MCF 10A (cell line): ENCODE measurements around the gene ARMC10. TPM values are rescaled to one million over a fixed set of nuclear protein-coding genes. Genes with fewer than 3 reads are reported as not detected.

Experiments used
- BruUV-seq: library from RNA; stranded (reverse); fragments of 400-500 nt; replicated peaks from 2 replicates; lab custom pipeline; 2021; lab: Mats Ljungman, UMichigan
- CTCF ChIA-PET: fragments of 300-600 bp; sonication (Branson Sonifier 250); formaldehyde crosslinking; extraction: SDS; loops from one replicate; lab custom pipeline; 2021; ENCODE audit warnings: antibody characterized with exemption, inconsistent platforms; lab: Yijun Ruan, JAX
- POLR2A ChIA-PET: fragments of 300-600, 350-650 bp; sonication (Branson Sonifier 250); formaldehyde crosslinking; extraction: SDS; loops from one replicate; lab custom pipeline; 2020; ENCODE audit warnings: antibody characterized with exemption, inconsistent platforms; lab: Yijun Ruan, JAX
- DNase-seq: peaks from one replicate; pipeline ENCODE4 v3.0.0-alpha.2; 2018; ENCODE audit not compliant: unreplicated experiment
- H3K27ac Mint-ChIP-seq: one replicate; pipeline ENCODE4 v1.8.0; 2022; ENCODE audit warnings: mild to moderate bottlenecking, low read depth, mixed read lengths; ENCODE audit not compliant: unreplicated experiment
- H3K27me3 Mint-ChIP-seq: one replicate; pipeline ENCODE4 v1.8.0; 2022; ENCODE audit warnings: mixed read lengths; ENCODE audit not compliant: insufficient read depth, unreplicated experiment
- H3K36me3 Mint-ChIP-seq: one replicate; pipeline ENCODE4 v1.8.0; 2022; ENCODE audit warnings: mild to moderate bottlenecking, moderate library complexity, mixed read lengths; ENCODE audit not compliant: insufficient read depth, unreplicated experiment
- H3K4me1 Mint-ChIP-seq: one replicate; pipeline ENCODE4 v1.8.0; 2022; ENCODE audit warnings: mixed read lengths; ENCODE audit not compliant: insufficient read depth, unreplicated experiment
- H3K4me3 Mint-ChIP-seq: one replicate; pipeline ENCODE4 v1.8.0; 2022; ENCODE audit warnings: mild to moderate bottlenecking, moderate library complexity, mixed read lengths; ENCODE audit not compliant: unreplicated experiment
- H3K9me3 Mint-ChIP-seq: one replicate; pipeline ENCODE4 v1.8.0; 2022; ENCODE audit warnings: mixed read lengths; ENCODE audit not compliant: unreplicated experiment
- CTCF ChIP-seq: fragments of 200-600 bp; IDR thresholded peaks from one replicate; pipeline ENCODE4 v1.8.0; 2022; ENCODE audit warnings: antibody characterized with exemption, mild to moderate bottlenecking; ENCODE audit not compliant: unreplicated experiment
- intact Hi-C: fragments of 100-400 bp; cut with micrococcal nuclease; formaldehyde crosslinking; loops from 2 replicates; pipeline ENCODE4 v1.14.1; 2022
- total RNA-seq: library from RNA; stranded (reverse); gene quantifications from 2 replicates; pipeline ENCODE4 v1.2.3, GENCODE V29; 2022

The ARMC10 gene
- total RNA-seq, 1 experiment from 2014 or later: 52.0 TPM

GRCh38 chr7:103123529-103123928 lies 48.6 kb downstream of the ARMC10 start:
- no TSS peak for BruUV-seq
- ChIA-PET CTCF (interaction anchor here (0.6 kb wide), 1 partner anchor 62 kb away, joined by 4 read pairs; no protein-coding TSS in a partner anchor), POLR2A (interaction anchor here (1.2 kb wide), 1 partner anchor 48 kb away, joined by 4 read pairs; no protein-coding TSS in a partner anchor)
- peaks cover 38% of the 10 kb centered on the region for H3K36me3 Mint-ChIP-seq
- TF ChIP-seq CTCF: no peak
- H3K4me3 Mint-ChIP-seq: no peak overlapping the region
- H3K4me1 Mint-ChIP-seq: no peaks in the 10 kb centered on the region
- H3K9me3 Mint-ChIP-seq: no peaks in the 10 kb centered on the region
- intact Hi-C loops: no loop called here
- DNase-seq: no peak
- H3K27me3 Mint-ChIP-seq: no peaks in the 10 kb centered on the region
- H3K27ac Mint-ChIP-seq: no peak overlapping the region

DNA sequence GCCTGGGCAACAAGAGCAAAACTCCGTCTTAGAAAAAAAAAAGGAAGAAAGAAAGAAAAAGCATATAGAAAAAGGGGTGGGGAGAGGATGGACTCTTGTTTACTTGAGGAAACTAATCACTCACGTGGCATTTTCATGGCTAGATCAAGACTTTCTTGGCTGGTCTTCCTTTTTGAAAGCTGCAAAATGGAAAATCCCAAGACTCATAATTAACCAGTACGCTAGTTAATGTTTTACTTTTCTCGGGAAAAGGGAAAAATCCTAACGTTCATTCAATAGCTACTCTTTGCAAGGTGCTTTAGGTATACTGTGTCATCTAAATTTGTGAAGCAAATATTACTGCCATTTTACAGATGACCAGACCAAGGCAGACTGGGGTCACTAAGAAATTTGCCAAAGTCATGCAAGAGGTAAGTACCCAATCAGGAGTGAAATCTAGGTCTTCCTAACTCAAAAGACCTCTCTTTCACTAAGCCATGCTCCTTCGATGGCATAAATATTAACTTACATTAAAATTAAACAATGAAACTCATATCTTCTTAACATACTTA lies 49.6 kb downstream of the ARMC10 start:
- no peak for TF ChIP-seq CTCF
- no TSS peak for BruUV-seq

GRCh38 chr7:103127006-103127405 lies 52.1 kb downstream of the ARMC10 start:
- no peak for TF ChIP-seq CTCF
- H3K27ac Mint-ChIP-seq: no peak overlapping the region
- peaks cover 8% of the 10 kb centered on the region for H3K4me1 Mint-ChIP-seq
- no peak for DNase-seq
- no peaks in the 10 kb centered on the region for H3K27me3 Mint-ChIP-seq
- intact Hi-C loops: no loop called here
- ChIA-PET CTCF (interaction anchor here (0.7 kb wide), 1 partner anchor 202 kb away, joined by 4 read pairs; no protein-coding TSS in a partner anchor), POLR2A (no interaction called here)
- H3K4me3 Mint-ChIP-seq: no peak overlapping the region
- H3K36me3 Mint-ChIP-seq: peaks cover 25% of the 10 kb centered on the region
- no peaks in the 10 kb centered on the region for H3K9me3 Mint-ChIP-seq
- BruUV-seq: no TSS peak

More for the DNA sequence above, 49.6 kb downstream of the ARMC10 start:
- ChIA-PET CTCF (interaction anchor here (1.0 kb wide), 1 partner anchor 44 kb away, joined by 3 read pairs; no protein-coding TSS in a partner anchor), POLR2A (no interaction called here)
- H3K27ac Mint-ChIP-seq: no peak overlapping the region
- peaks cover 36% of the 10 kb centered on the region for H3K36me3 Mint-ChIP-seq
- no peak for DNase-seq
- intact Hi-C loops: no loop called here
- H3K4me3 Mint-ChIP-seq: no peak overlapping the region
- H3K9me3 Mint-ChIP-seq: no peaks in the 10 kb centered on the region
- no peaks in the 10 kb centered on the region for H3K27me3 Mint-ChIP-seq
- H3K4me1 Mint-ChIP-seq: no peaks in the 10 kb centered on the region

DNA sequence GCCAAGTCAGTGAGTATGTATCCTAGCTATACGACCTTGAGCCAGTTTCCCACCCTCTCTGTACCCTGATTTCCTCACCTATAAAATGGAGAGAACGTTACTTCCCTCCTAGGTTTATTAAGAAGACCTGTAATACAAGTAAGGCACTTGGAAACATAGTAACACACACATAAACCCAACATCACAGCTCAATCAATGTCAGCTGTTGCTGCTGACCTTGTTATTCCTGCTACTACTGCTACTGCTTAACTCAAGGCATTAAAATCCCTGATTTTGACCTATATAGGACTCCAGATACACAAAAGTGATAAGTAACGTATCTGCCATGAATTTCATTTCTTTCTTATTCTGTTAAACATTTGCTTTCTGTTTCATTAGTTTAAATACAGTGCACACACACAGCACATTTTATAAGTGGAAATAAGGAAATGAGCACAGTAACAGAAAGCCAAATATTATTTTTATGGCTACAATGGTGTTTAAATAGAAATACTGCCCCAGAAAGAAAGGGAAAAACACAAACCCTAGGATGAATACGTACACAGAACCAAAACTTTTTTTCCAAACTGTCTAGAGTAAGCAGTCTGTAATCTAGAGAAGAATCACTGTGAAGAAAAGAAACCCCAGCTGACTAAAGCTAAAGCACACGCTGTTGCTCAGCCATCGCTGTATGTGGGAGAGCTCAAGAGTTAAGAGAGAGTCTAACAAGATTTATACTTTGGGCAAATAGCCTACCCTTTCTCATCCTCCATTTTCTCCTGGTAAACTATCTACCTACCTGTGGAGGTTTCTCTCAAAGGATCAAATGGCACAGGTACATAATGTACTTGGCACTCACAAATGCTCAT lies 55.0 kb downstream of the ARMC10 start:
- POLR2A ChIA-PET: interaction anchor here (0.8 to 2.6 kb wide), 6 partner anchors 14 to 56 kb away, joined by 3 to 11 read pairs (median 4); partner anchors contain the start of genes ARMC10, FBXL13 and NAPEPLD
- H3K4me1 Mint-ChIP-seq: peaks cover 8% of the 10 kb centered on the region
- H3K9me3 Mint-ChIP-seq: no peaks in the 10 kb centered on the region
- CTCF ChIA-PET: interaction anchor here (0.7 to 2.0 kb wide), 8 partner anchors 9 to 68 kb away, joined by 3 to 11 read pairs (median 4); no protein-coding TSS in a partner anchor
- no peak overlapping the region for H3K4me3 Mint-ChIP-seq
- no peak overlapping the region for H3K27ac Mint-ChIP-seq
- no peak for DNase-seq
- no peak for TF ChIP-seq CTCF
- peaks cover 14% of the 10 kb centered on the region for H3K36me3 Mint-ChIP-seq
- no TSS peak for BruUV-seq
- intact Hi-C loops: no loop called here
- H3K27me3 Mint-ChIP-seq: no peaks in the 10 kb centered on the region
